ENCODE data around the gene BPIFA3.

BPIFA3 gene

GRCh38 chr20:33191955-33192354 is 25.2 kb upstream of the BPIFA3 start:
- TF ChIP-seq PRDM1 (tag by site-specific recombination; IDR thresholded peaks at IDR 0.05): no peak
- TF ChIP-seq ZNF391 (tag by site-specific recombination; IDR thresholded peaks at IDR 0.05; ENCODE audit: borderline replicate concordance, low read depth): no peak
- TF ChIP-seq ZSCAN5A (tag by site-specific recombination; IDR thresholded peaks at IDR 0.05): no peak
- no peak for TF ChIP-seq PBX3 (CRISPR knock-in tag; IDR thresholded peaks at IDR 0.05)
- no peak for TF ChIP-seq ZNF426 (tag by site-specific recombination; IDR thresholded peaks at IDR 0.05)
- TF ChIP-seq ZNF692 (tag by site-specific recombination; IDR thresholded peaks at IDR 0.05): no peak
- Histone ChIP-seq H3K9me3 (ENCODE audit: control insufficient read depth, insufficient read depth, low read depth, low read length) (no peaks in the 10 kb centered on the region), H3K4me3 (ENCODE audit: low read depth, low read length) (no peak overlapping the region), H3K27ac (ENCODE audit: extremely low read depth, low read depth, low read length) (no peak overlapping the region), H3K4me1 (ENCODE audit: control insufficient read depth, insufficient read depth, low read length) (no peaks in the 10 kb centered on the region), H3K36me3 (ENCODE audit: control insufficient read depth in 2 of 2, insufficient read depth in 1 of 2, low read length in 2 of 2) (no peaks in the 10 kb centered on the region)
- POLR2A ChIA-PET: no interaction called here
- CTCF ChIA-PET: interaction anchor here (1.1 kb wide), 1 partner anchor 100 kb away, joined by 3 read pairs; no protein-coding TSS in a partner anchor

DNA sequence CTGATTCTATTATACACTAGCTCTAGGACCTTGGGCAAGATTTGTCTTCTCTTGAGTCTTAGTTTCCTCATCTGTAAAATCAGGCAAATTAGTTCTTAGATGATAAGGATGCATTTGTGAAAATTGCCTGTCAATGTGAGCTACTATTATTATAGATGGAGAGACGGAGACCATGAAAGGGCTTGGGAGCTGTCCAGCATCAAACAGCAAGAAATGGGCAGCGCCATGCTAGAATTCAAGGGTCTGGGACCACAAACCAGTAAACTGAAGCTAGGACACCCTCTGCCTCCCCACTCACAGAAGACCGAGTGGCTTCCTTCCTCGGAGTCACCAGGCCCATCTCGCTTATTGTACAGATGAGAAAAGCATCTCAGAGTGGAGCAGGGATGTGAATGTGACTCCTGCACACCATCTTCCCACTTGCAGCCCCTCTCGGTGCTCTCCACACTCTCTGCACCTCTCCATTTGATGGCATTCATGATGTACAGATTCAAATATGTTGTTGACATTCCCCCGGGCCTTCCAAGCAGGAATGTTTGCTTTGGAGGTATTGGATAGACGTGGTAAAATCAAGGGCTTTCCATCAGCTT is 24.1 kb upstream of the BPIFA3 start:
- H3K36me3 ChIP-seq (ENCODE audit: control insufficient read depth in 2 of 2, insufficient read depth in 1 of 2, low read length in 2 of 2): no peaks in the 10 kb centered on the region
- TF ChIP-seq ZNF211 (tag by site-specific recombination; IDR thresholded peaks at IDR 0.05; ENCODE audit: low read depth): no peak
- TF ChIP-seq RBAK (tag by site-specific recombination; IDR thresholded peaks at IDR 0.05): no peak
- TF ChIP-seq TCF7L2 (IDR thresholded peaks at IDR 0.05; ENCODE audit: borderline replicate concordance, low read depth, low read length): peak; percentile 61; the same call in 1 of the 2 replicates
- TF ChIP-seq, protein P1, sequence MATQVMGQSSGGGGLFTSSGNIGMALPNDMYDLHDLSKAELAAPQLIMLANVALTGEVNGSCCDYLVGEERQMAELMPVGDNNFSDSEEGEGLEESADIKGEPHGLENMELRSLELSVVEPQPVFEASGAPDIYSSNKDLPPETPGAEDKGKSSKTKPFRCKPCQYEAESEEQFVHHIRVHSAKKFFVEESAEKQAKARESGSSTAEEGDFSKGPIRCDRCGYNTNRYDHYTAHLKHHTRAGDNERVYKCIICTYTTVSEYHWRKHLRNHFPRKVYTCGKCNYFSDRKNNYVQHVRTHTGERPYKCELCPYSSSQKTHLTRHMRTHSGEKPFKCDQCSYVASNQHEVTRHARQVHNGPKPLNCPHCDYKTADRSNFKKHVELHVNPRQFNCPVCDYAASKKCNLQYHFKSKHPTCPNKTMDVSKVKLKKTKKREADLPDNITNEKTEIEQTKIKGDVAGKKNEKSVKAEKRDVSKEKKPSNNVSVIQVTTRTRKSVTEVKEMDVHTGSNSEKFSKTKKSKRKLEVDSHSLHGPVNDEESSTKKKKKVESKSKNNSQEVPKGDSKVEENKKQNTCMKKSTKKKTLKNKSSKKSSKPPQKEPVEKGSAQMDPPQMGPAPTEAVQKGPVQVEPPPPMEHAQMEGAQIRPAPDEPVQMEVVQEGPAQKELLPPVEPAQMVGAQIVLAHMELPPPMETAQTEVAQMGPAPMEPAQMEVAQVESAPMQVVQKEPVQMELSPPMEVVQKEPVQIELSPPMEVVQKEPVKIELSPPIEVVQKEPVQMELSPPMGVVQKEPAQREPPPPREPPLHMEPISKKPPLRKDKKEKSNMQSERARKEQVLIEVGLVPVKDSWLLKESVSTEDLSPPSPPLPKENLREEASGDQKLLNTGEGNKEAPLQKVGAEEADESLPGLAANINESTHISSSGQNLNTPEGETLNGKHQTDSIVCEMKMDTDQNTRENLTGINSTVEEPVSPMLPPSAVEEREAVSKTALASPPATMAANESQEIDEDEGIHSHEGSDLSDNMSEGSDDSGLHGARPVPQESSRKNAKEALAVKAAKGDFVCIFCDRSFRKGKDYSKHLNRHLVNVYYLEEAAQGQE (tag by site-specific recombination; IDR thresholded peaks at IDR 0.05): peak; percentile 94
- no peak for TF ChIP-seq EGR2 (tag by site-specific recombination; IDR thresholded peaks at IDR 0.05; ENCODE audit: low read depth)
- no peak overlapping the region for H3K4me3 ChIP-seq (ENCODE audit: low read depth, low read length)
- H3K4me1 ChIP-seq (ENCODE audit: control insufficient read depth, insufficient read depth, low read length): no peaks in the 10 kb centered on the region
- no peak overlapping the region for H3K27ac ChIP-seq (ENCODE audit: extremely low read depth, low read depth, low read length)
- CTCF ChIA-PET: interaction anchor here (0.6 to 1.1 kb wide), 2 partner anchors 99 to 542 kb away, joined by 3 to 4 read pairs; no protein-coding TSS in a partner anchor
- H3K9me3 ChIP-seq (ENCODE audit: control insufficient read depth, insufficient read depth, low read depth, low read length): no peaks in the 10 kb centered on the region
- POLR2A ChIA-PET: no interaction called here

- Histone ChIP-seq H3K27ac (ENCODE audit: extremely low read depth, low read depth, low read length) (no peak overlapping the region), H3K9me3 (ENCODE audit: control insufficient read depth, insufficient read depth, low read depth, low read length) (no peaks in the 10 kb centered on the region), H3K4me3 (ENCODE audit: low read depth, low read length) (no peak overlapping the region), H3K4me1 (ENCODE audit: control insufficient read depth, insufficient read depth, low read length) (no peaks in the 10 kb centered on the region), H3K36me3 (ENCODE audit: control insufficient read depth in 2 of 2, insufficient read depth in 1 of 2, low read length in 2 of 2) (no peaks in the 10 kb centered on the region)
- ChIA-PET POLR2A (no interaction called here), CTCF (interaction anchor here (0.6 kb wide), 1 partner anchor 91 kb away, joined by 5 read pairs; no protein-coding TSS in a partner anchor)
- no peak for TF ChIP-seq ZNF626 (tag by site-specific recombination; IDR thresholded peaks at IDR 0.05)
- TF ChIP-seq, protein P2, sequence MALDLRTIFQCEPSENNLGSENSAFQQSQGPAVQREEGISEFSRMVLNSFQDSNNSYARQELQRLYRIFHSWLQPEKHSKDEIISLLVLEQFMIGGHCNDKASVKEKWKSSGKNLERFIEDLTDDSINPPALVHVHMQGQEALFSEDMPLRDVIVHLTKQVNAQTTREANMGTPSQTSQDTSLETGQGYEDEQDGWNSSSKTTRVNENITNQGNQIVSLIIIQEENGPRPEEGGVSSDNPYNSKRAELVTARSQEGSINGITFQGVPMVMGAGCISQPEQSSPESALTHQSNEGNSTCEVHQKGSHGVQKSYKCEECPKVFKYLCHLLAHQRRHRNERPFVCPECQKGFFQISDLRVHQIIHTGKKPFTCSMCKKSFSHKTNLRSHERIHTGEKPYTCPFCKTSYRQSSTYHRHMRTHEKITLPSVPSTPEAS (tag by site-specific recombination; IDR thresholded peaks at IDR 0.05): no peak
Observed at GRCh38 chr20:33199026-33199425, 18.1 kb upstream of the BPIFA3 start.
